Common myeloid progenitor, CD34-positive (primary cell): ENCODE measurements around the gene TUBG1.

Source experiments
- CTCF ChIA-PET: fragments of 350-600 bp; sonication (Branson Sonifier 250); formaldehyde crosslinking; loops from one replicate; lab custom pipeline; 2021; ENCODE audit warnings: antibody characterized with exemption; lab: Charles Lee
- POLR2A ChIA-PET: fragments of 350-600 bp; sonication (Branson Sonifier 250); formaldehyde crosslinking; loops from one replicate; lab custom pipeline; 2021; ENCODE audit warnings: antibody characterized with exemption; lab: Charles Lee
- DNase-seq, 3 donors: peaks; one replicate each; pipeline versions ENCODE4 v3.0.0 to v3.0.0-alpha.2; 2013
- H3K27ac ChIP-seq, 2 experiments: 1 replicate in 1 of 2; 2 replicates in 1 of 2; pipeline ENCODE4 v1.7.0; 2013; ENCODE audit warnings: inconsistent platforms in 2 of 2, low read length in 2 of 2, mild to moderate bottlenecking in 2 of 2, low read depth in 1 of 2, moderate library complexity in 1 of 2; ENCODE audit not compliant: severe bottlenecking in 2 of 2, insufficient read depth in 1 of 2, poor library complexity in 1 of 2
- H3K27me3 ChIP-seq, 5 experiments: replicated peaks in 2 of 5; 1 replicate in 3 of 5; 2 replicates in 2 of 5; pipeline versions ENCODE4 v1.6.1 to v1.7.0; 2013; ENCODE audit warnings: low read length in 4 of 5, mild to moderate bottlenecking in 2 of 5, moderate library complexity in 2 of 5, inconsistent platforms in 1 of 5; ENCODE audit not compliant: insufficient read depth in 5 of 5, control insufficient read depth in 4 of 5
- H3K36me3 ChIP-seq, 4 experiments: 1 replicate in 2 of 4; 2 replicates in 2 of 4; pipeline versions ENCODE4 v1.6.1 to v1.7.0; 2013; ENCODE audit warnings: low read length in 3 of 4, control low read depth in 1 of 4, mild to moderate bottlenecking in 1 of 4; ENCODE audit not compliant: control insufficient read depth in 4 of 4, insufficient read depth in 4 of 4
- H3K4me1 ChIP-seq, 4 experiments: 1 replicate in 3 of 4; 2 replicates in 1 of 4; pipeline versions ENCODE4 v1.6.1 to v1.7.1; 2013; ENCODE audit warnings: low read length in 3 of 4, mild to moderate bottlenecking in 3 of 4, control low read depth in 1 of 4, inconsistent platforms in 1 of 4, moderate library complexity in 1 of 4; ENCODE audit not compliant: control insufficient read depth in 4 of 4, insufficient read depth in 4 of 4; ENCODE audit errors: control extremely low read depth in 1 of 4
- H3K4me3 ChIP-seq, 7 experiments: 1 replicate in 4 of 7; 2 replicates in 3 of 7; pipeline versions ENCODE4 v1.5.1 to v1.7.0; 2013; ENCODE audit warnings: mild to moderate bottlenecking in 7 of 7, low read length in 6 of 7, moderate library complexity in 6 of 7, inconsistent platforms in 2 of 7, low read depth in 2 of 7, control low read depth in 1 of 7; ENCODE audit not compliant: insufficient read depth in 4 of 7, control insufficient read depth in 1 of 7; ENCODE audit errors: extremely low read depth in 1 of 7
- H3K9me3 ChIP-seq, 5 experiments: 1 replicate in 4 of 5; 2 replicates in 1 of 5; pipeline versions ENCODE4 v1.6.1 to v1.7.1; 2013; ENCODE audit warnings: low read length in 4 of 5, mild to moderate bottlenecking in 2 of 5, inconsistent platforms in 1 of 5, low read depth in 1 of 5, moderate library complexity in 1 of 5; ENCODE audit not compliant: control insufficient read depth in 4 of 5, insufficient read depth in 2 of 5; ENCODE audit errors: control extremely low read depth in 1 of 5
- WGBS: methylation state at CpG from one replicate; pipeline ENCODE4 v1.1.5; 2013; ENCODE audit not compliant: insufficient coverage; 5-methylcytosine and 5-hydroxymethylcytosine counted together

The TUBG1 gene

DNA sequence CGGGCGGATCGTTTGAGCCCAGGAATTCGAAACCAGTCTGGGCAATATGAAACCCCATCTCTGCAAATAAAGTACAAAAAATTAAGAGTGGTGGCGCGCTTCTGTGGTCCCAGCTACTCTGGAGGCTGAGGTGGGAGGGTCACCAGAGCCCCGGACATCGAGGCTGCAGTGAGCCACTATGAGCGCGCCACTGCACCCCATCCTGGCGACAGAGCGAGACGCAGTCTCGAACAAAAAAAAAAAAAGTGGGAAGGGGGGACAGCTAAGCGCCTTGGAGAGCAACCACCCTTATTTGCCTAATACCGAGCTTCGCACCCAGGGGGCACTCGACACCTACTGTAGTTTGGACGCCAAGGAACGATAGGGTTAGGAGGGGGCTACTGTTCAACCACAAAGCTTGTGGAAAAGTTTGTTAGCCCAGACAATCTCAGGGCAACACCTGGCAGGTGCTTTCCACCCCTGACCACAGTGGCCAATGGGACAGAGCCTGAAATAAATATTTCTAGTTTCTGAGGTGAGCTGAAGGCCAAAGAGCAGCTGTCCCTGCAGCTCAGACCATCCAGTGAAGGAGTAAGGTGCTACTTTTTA is 31.1 kb upstream of the TUBG1 start:
- peak; percentile 87 to 92 (median 91) for DNase-seq
- under 1% methylated on average over 20 of the region's 20 CpGs for WGBS
- CTCF ChIA-PET = interaction anchor here (0.7 to 4.6 kb wide), 35 partner anchors 8 to 255 kb away, joined by 3 to 37 read pairs (median 4); partner anchors contain the start of genes BECN1, CCR10, CNTNAP1 and MLX
- no peaks in the 10 kb centered on the region for H3K9me3 ChIP-seq
- no peaks in the 10 kb centered on the region for H3K27me3 ChIP-seq
- H3K4me3 ChIP-seq = peak overlapping the region; percentile 17 to 91 (median 77)
- POLR2A ChIA-PET = interaction anchor here (0.6 to 2.0 kb wide), 10 partner anchors 11 to 1953 kb away, joined by 3 to 14 read pairs (median 3); partner anchors contain the start of genes MLX, NAGLU, RETREG3 and TUBG1
- H3K4me1 ChIP-seq = peaks cover 2 to 32% (median 23%) of the 10 kb centered on the region in 4 experiments
- peak overlapping the region; percentile 89 to 94 for H3K27ac ChIP-seq
- peaks cover 18 to 59% (median 50%) of the 10 kb centered on the region in 4 experiments for H3K36me3 ChIP-seq

DNA sequence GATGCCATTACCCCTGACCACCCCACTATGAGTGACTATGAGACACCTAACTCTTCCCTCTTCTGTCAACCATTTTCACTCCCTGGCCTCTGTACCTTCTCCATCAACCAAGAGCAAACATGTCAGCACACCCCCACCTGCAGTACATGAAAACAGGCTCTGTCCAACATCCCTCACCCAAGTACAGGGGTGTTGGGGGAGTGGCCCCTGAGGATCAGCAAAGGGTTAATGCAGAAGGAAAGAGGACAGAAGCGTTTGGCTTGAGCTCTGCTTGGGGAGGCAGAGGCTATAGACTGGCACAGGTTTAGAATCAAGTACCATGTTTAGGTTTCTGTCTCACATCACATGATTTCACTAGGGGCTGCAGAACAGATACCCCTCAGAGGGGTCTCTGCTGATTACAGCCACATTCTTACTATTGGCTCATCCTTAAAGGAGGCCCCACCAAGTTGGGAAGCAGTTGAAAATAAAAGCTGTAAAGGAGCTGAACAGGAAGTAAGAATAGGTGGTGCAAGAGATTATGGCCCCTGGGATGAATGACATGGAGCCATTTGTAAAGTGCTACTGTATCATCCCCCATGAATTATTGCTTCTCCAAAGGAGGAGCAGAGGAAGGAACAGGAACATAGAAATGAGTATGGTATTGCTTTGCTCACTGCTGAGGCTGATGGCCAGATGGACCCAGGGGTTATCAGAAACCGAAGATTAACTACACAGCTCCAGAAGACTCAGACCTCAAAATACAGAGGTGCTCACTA is 29.5 kb upstream of the TUBG1 start:
- peaks cover 22 to 59% (median 51%) of the 10 kb centered on the region in 4 experiments for H3K36me3 ChIP-seq
- ChIA-PET POLR2A (no interaction called here), CTCF (interaction anchor here (0.8 to 4.6 kb wide), 6 partner anchors 16 to 183 kb away, joined by 3 to 37 read pairs (median 4); partner anchors contain the start of gene CCR10)
- peaks cover 2 to 33% (median 23%) of the 10 kb centered on the region in 4 experiments for H3K4me1 ChIP-seq
- no peak overlapping the region for H3K4me3 ChIP-seq
- WGBS = 100% methylated on average over 2 of the region's 2 CpGs
- no peak overlapping the region for H3K27ac ChIP-seq
- no peak for DNase-seq
- H3K27me3 ChIP-seq = no peaks in the 10 kb centered on the region
- no peaks in the 10 kb centered on the region for H3K9me3 ChIP-seq

DNA sequence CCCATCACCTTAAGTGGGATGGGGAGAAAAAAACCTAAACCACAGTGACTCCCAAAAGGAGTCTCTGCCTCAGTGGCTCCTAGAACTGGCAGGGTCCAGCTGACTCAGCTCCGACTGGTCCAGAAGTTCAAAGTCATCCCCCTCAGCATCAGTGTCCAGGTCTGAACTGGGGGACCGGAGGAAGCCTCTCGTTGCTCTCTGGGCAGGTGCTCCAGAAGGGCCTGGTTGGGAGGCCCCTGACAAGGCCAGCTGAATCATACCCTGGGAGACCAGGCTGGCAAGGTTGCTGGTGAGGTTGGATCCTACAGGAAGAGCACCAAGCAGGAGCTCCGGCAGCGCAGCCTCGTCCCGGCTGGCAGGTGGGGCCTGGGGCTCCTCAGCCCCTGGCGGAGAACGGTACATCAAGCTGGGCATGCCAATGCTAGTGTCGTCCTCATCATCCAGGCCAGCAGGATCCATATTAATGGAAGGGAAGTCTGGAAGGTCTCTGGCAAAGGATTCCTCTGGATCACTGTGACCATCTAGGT is 27.7 kb upstream of the TUBG1 start:
- peaks cover 28 to 71% (median 61%) of the 10 kb centered on the region in 4 experiments for H3K36me3 ChIP-seq
- no peak for DNase-seq
- H3K4me3 ChIP-seq = no peak overlapping the region
- WGBS = 98% methylated on average over 8 of the region's 10 CpGs
- H3K27me3 ChIP-seq = no peaks in the 10 kb centered on the region
- ChIA-PET POLR2A (no interaction called here), CTCF (interaction anchor here (0.7 to 4.6 kb wide), 5 partner anchors 16 to 238 kb away, joined by 3 to 37 read pairs (median 4); partner anchors contain the start of gene CCR10)
- no peaks in the 10 kb centered on the region for H3K9me3 ChIP-seq
- peaks cover 2 to 24% (median 18%) of the 10 kb centered on the region in 4 experiments for H3K4me1 ChIP-seq
- no peak overlapping the region for H3K27ac ChIP-seq

DNA sequence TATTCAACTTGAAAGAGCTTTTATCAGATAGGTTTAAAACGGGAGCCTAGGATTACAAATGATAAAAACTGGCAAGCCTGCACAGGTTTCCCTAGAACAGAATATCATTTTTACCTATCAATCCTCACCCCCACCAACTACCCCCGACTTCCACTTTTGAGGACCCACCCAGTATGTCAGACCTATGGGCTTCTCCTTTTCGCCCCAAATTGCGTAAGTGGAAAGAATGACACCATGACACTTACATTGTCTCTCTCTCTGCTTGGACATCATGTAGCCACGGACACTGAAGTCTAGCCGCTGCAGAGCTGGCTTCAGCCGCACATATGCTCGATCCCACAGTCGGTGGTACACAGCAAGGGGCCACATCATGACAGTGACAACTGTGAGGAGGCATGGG is 24.6 kb upstream of the TUBG1 start:
- WGBS = 99% methylated on average over 8 of the region's 9 CpGs
- H3K36me3 ChIP-seq = peaks cover 39 to 92% (median 74%) of the 10 kb centered on the region in 4 experiments
- ChIA-PET CTCF (interaction anchor here (1.0 kb wide), 2 partner anchors 17 to 27 kb away, joined by 3 read pairs; no protein-coding TSS in a partner anchor), POLR2A (no interaction called here)
- H3K27me3 ChIP-seq = no peaks in the 10 kb centered on the region
- DNase-seq = peak in 1 of 3 donors; percentile 8
- H3K4me3 ChIP-seq = no peak overlapping the region
- H3K9me3 ChIP-seq = no peaks in the 10 kb centered on the region
- no peak overlapping the region for H3K27ac ChIP-seq
- H3K4me1 ChIP-seq = peaks cover 0 to 6% (median 0%) of the 10 kb centered on the region in 4 experiments

DNA sequence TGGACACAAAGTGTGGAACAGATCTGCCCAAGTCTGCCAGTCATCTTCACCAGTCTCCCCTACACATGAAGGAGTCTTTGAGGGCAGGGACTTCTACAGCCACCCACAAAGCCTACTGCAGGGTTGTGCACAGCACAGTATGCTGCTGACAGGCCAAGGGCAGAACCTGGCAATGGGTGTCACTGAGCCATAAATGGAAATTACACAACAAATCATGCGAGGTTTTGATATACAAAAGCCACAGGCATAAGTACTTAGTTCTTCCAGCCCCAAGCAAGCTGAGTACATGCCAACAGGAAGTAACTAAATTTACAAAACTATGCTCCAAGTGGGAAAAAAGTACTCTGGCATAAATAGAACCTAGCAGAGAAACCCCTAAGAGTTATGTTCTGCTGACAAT is 24.1 kb upstream of the TUBG1 start:
- Histone ChIP-seq H3K27me3 (no peaks in the 10 kb centered on the region), H3K4me1 (peaks cover 0 to 6% (median 0%) of the 10 kb centered on the region in 4 experiments), H3K36me3 (peaks cover 37 to 93% (median 69%) of the 10 kb centered on the region in 4 experiments), H3K4me3 (no peak overlapping the region), H3K27ac (no peak overlapping the region), H3K9me3 (no peaks in the 10 kb centered on the region)
- CTCF ChIA-PET = interaction anchor here (1.0 to 4.1 kb wide), 3 partner anchors 8 to 95 kb away, joined by 3 to 26 read pairs (median 3); partner anchors contain the start of gene PSMC3IP
- POLR2A ChIA-PET = no interaction called here
- no peak for DNase-seq
- WGBS = no CpG with 5 or more reads among the region's 1 CpG

DNA sequence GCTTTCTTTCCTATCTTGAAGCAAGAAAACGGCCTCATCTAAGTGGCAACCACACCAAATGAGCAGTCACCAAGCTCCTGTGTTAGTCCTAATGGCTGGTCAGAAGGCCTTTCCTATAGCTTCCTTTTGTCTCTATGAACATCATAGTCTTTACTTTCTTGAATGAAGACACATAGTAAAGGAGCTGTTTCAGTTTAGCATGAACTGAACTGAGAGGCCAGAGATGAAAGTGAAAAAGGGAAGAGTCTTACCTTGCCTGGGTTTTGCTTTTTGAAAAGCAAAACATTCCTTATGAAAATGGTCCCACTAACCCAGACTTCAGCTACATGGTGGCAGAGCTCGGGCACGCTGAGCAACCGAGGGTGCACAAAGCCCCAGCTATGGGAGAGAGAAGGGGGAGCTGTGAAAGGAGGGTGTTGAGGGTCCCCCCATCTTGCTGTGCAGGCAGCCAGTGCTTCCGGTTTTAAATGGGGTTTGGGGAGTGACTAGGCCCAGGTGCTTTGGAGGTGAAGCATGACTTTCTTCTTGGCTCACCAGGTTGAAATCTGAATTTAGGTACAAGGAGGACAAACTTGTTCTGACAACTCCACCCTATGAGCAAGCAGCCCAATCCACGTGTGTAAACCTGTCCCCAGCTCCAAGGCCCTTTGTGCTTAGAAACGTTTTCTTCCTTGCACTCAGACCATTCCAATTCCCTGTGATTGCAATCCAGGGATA is 22.8 kb upstream of the TUBG1 start:
- Histone ChIP-seq H3K27ac (no peak overlapping the region), H3K27me3 (no peaks in the 10 kb centered on the region), H3K36me3 (peaks cover 41 to 93% (median 67%) of the 10 kb centered on the region in 4 experiments), H3K9me3 (no peaks in the 10 kb centered on the region), H3K4me1 (peaks cover 0 to 6% (median 0%) of the 10 kb centered on the region in 4 experiments), H3K4me3 (no peak overlapping the region)
- ChIA-PET CTCF (interaction anchor here (0.8 to 4.1 kb wide), 5 partner anchors 9 to 94 kb away, joined by 3 to 26 read pairs (median 6); partner anchors contain the start of gene PSMC3IP), POLR2A (interaction anchor here (0.6 kb wide), 1 partner anchor 18 kb away, joined by 3 read pairs; no protein-coding TSS in a partner anchor)
- no peak for DNase-seq
- 97% methylated on average over 5 of the region's 7 CpGs for WGBS
